HL-60 (cell line): Measurements from ENCODE around the gene TMED4.

Experiments used
- DNase-seq, 2 experiments: peaks; one replicate each; pipeline ENCODE4 v3.0.0-alpha.2; 2010 to 2020; ENCODE audit warnings: low read depth in 1 of 2, low spot score in 1 of 2
- H3K27ac ChIP-seq: fragments of 250-450 bp; sonication (Bioruptor Pico); replicated peaks from 2 replicates; pipeline ENCODE4 v1.5.1; 2020; ENCODE audit warnings: mild to moderate bottlenecking, moderate library complexity
- H3K27me3 ChIP-seq: fragments of 250-450 bp; sonication (Bioruptor Pico); 2 replicates; pipeline ENCODE4 v1.5.1; 2021; ENCODE audit warnings: mild to moderate bottlenecking, moderate library complexity; ENCODE audit not compliant: insufficient read depth, poor library complexity, severe bottlenecking
- H3K4me3 ChIP-seq: replicated peaks from 2 replicates; pipeline ENCODE4 v1.5.1; 2011; ENCODE audit warnings: mild to moderate bottlenecking, control low read depth, low read length; ENCODE audit not compliant: insufficient read depth
- GABPA ChIP-seq: IDR thresholded peaks from 2 replicates; pipeline ENCODE4 v1.6.1; 2012; ENCODE audit warnings: low read depth
- POLR2AphosphoS5 ChIP-seq: IDR thresholded peaks from 2 replicates; pipeline ENCODE4 v1.6.1; 2012; ENCODE audit warnings: low read depth
- SPI1 ChIP-seq: IDR thresholded peaks from 2 replicates; pipeline ENCODE4 v1.6.1; 2012; ENCODE audit warnings: low read depth, mild to moderate bottlenecking, borderline replicate concordance
- TF ChIP-seq, protein P1 (sequence below): IDR thresholded peaks from one replicate; pipeline ENCODE4 v1.5.1; 2011; ENCODE audit warnings: low read length, control low read depth, inconsistent platforms; ENCODE audit not compliant: insufficient read depth
- TF ChIP-seq, protein P2 (sequence below): IDR thresholded peaks from 2 replicates; pipeline ENCODE4 v1.6.1; 2012; ENCODE audit warnings: low read depth; ENCODE audit not compliant: insufficient replicate concordance

TMED4 gene

DNA sequence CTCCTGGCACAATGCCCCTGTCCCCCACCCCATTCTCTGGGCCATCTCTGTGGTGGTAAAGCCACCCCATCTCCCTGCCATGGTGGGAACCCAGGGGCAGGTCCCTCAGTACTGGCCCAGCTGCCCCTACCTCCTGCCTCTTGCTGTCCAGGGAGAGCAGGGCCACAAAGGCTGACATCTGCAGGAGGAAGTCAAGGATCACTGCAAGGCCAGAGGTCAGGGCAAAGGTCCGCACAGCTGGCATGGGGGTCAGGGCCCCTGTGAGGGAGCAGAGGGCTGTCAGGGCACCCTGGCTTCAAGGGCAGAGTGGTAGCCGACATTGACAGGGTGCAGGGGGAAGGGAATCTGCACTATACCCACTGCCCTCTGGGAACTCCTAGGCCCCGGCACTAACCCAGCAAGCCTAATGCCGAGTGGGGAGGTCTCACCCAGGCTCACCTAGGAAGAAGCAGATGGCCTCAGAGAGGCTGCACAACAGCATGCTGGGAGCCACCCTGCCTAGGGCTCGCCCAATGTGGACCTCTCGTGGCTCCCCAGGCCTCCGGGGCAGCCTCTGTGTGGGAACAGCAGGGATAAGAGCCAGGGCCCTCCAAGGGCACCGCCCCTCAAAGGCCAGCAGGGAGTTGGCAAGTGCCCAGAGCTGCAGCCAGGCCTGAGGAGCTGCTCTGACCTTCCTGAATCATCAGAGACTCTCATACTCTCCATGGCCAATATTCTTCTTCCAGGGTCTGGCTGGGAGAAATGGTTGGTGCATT lies 48.6 kb downstream of the TMED4 start:
- DNase-seq: no peak
- no peak for TF ChIP-seq SPI1
- Histone ChIP-seq H3K27me3 (no peaks in the 10 kb centered on the region), H3K27ac (no peak overlapping the region), H3K4me3 (no peak overlapping the region)

DNA sequence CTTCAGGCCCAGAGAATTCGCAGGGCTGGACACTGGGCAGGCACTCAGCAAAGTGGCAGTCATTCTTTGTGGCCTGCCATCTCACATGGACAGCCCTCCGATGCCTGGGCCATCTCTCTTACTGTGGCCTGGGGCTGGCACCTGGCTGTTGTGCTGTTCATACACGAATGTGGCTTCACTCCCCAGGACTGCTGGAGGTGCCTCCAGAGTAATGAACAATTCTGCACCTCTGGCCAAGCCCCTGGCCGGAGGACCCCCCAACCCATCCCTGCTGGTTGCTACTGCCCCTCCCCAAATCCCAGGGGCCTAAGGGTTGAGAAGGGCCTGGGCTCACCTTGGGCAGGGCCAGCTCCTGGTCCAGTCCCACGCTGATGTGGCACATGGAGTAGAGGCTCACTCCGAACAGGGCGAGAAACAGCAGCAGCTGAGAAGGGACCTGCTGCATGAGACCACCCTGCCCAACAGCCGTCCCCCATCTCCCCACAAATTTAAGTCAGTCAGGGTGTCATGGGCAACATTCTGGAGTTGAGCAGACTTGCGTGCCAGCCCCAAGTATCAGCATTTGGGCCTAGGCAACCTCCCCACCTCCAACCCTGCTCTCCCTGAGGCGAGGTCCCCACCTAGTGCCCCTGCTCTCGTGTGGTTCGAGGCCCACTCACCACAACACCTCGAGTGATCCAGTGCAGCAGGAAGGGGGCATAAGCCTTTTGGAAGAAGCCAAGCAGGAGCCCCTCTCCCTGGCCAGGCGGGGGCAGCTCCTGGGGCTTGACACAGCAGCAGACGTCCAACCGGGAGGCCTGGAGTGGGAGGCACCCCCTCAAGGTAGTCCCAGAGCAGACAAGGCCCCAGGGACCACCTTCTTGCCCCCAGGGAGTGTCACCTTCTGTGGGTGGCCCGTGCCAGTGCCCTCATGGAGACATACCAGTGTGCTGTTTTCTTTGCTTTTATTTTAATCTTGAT lies 50.3 kb downstream of the TMED4 start:
- H3K27ac ChIP-seq: no peak overlapping the region
- DNase-seq: no peak
- no peaks in the 10 kb centered on the region for H3K27me3 ChIP-seq
- TF ChIP-seq, protein P1, sequence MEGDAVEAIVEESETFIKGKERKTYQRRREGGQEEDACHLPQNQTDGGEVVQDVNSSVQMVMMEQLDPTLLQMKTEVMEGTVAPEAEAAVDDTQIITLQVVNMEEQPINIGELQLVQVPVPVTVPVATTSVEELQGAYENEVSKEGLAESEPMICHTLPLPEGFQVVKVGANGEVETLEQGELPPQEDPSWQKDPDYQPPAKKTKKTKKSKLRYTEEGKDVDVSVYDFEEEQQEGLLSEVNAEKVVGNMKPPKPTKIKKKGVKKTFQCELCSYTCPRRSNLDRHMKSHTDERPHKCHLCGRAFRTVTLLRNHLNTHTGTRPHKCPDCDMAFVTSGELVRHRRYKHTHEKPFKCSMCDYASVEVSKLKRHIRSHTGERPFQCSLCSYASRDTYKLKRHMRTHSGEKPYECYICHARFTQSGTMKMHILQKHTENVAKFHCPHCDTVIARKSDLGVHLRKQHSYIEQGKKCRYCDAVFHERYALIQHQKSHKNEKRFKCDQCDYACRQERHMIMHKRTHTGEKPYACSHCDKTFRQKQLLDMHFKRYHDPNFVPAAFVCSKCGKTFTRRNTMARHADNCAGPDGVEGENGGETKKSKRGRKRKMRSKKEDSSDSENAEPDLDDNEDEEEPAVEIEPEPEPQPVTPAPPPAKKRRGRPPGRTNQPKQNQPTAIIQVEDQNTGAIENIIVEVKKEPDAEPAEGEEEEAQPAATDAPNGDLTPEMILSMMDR: no peak
- TF ChIP-seq, protein P2, sequence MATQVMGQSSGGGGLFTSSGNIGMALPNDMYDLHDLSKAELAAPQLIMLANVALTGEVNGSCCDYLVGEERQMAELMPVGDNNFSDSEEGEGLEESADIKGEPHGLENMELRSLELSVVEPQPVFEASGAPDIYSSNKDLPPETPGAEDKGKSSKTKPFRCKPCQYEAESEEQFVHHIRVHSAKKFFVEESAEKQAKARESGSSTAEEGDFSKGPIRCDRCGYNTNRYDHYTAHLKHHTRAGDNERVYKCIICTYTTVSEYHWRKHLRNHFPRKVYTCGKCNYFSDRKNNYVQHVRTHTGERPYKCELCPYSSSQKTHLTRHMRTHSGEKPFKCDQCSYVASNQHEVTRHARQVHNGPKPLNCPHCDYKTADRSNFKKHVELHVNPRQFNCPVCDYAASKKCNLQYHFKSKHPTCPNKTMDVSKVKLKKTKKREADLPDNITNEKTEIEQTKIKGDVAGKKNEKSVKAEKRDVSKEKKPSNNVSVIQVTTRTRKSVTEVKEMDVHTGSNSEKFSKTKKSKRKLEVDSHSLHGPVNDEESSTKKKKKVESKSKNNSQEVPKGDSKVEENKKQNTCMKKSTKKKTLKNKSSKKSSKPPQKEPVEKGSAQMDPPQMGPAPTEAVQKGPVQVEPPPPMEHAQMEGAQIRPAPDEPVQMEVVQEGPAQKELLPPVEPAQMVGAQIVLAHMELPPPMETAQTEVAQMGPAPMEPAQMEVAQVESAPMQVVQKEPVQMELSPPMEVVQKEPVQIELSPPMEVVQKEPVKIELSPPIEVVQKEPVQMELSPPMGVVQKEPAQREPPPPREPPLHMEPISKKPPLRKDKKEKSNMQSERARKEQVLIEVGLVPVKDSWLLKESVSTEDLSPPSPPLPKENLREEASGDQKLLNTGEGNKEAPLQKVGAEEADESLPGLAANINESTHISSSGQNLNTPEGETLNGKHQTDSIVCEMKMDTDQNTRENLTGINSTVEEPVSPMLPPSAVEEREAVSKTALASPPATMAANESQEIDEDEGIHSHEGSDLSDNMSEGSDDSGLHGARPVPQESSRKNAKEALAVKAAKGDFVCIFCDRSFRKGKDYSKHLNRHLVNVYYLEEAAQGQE: no peak
- TF ChIP-seq SPI1 (no peak), POLR2AphosphoS5 (no peak), GABPA (no peak)
- no peak overlapping the region for H3K4me3 ChIP-seq

DNA sequence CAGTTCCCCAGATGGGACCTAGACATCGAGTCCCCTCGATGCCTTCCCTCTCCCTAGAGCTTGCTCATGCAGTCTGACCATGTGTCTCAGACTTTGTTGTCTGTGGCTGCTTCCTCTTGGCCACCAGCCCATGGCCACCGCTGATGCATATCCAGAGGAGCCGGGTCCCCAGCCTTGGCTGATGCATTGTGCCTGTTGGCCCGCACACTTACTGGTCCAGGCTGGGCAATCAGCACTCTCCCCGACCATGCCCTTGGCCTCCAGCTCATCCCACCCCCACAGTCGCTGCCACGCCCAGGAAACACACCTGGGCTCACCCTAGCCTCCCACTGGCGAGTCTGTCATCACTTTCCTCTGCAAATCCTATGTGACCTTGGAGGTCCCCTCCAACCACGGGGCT lies 51.0 kb downstream of the TMED4 start:
- DNase-seq: no peak
- no peak overlapping the region for H3K4me3 ChIP-seq
- H3K27me3 ChIP-seq: no peaks in the 10 kb centered on the region
- no peak for TF ChIP-seq POLR2AphosphoS5
- no peak for TF ChIP-seq SPI1
- no peak for TF ChIP-seq GABPA
- TF ChIP-seq, protein P2: no peak
- TF ChIP-seq, protein P1: no peak
- H3K27ac ChIP-seq: no peak overlapping the region
